ENCODE results near the gene SLC39A7.

- TF ChIP-seq SP1 (IDR thresholded peaks at IDR 0.05) (no peak), FOXA1 (IDR thresholded peaks at IDR 0.05) (no peak), CTCF (IDR thresholded peaks at IDR 0.05; ENCODE audit: low read depth, low read length, missing input control) (no peak), ATF3 (IDR thresholded peaks at IDR 0.05) (no peak), REST (IDR thresholded peaks at IDR 0.05) (no peak), YY1 (IDR thresholded peaks at IDR 0.05) (no peak), MAX (IDR thresholded peaks at IDR 0.05) (no peak), TAF1 (conservative IDR thresholded peaks at IDR 0.05) (no peak), RAD21 (IDR thresholded peaks at IDR 0.05) (no peak), RXRA (IDR thresholded peaks at IDR 0.05) (no peak), HNF4A (conservative IDR thresholded peaks at IDR 0.05) (no peak), ZBTB33 (IDR thresholded peaks at IDR 0.05) (no peak), JUND (IDR thresholded peaks at IDR 0.05) (no peak), EGR1 (IDR thresholded peaks at IDR 0.05; ENCODE audit: low read depth in 2 of 2) (no peak)
Observed at GRCh38 chr6:33165581-33166258, 34.9 kb upstream of the SLC39A7 start.

Measured in liver (tissue), 3 donors.